Thyroid gland (tissue), 4 donors: ENCODE data around the gene PAFAH2. TPM values are rescaled to one million over a fixed set of nuclear protein-coding genes. Genes with fewer than 3 reads are reported as not detected.

Source experiments
- DNase-seq, 2 donors: peaks; one replicate each; pipeline ENCODE4 v3.0.0-alpha.2; 2019
- H3K27ac ChIP-seq, 3 donors: fragments of 200-600 bp; sonication (generic); 1 replicate in 2 of 3; 2 replicates in 1 of 3; pipeline ENCODE4 v1.5.1; 2016 to 2019; ENCODE audit warnings: mild to moderate bottlenecking in 1 of 3, moderate library complexity in 1 of 3
- H3K27me3 ChIP-seq: fragments of 200-600 bp; sonication (generic); one replicate; pipeline ENCODE4 v1.5.1; 2019
- H3K36me3 ChIP-seq, 2 donors: fragments of 200-600 bp; sonication (generic); one replicate each; pipeline ENCODE4 v1.5.1; 2016 to 2019
- H3K4me1 ChIP-seq, 2 donors: fragments of 200-600 bp; sonication (generic); one replicate each; pipeline ENCODE4 v1.5.1; 2017 to 2019
- H3K4me3 ChIP-seq, 3 donors: fragments of 200-600 bp; sonication (generic); replicated peaks in 1 of 3; 1 replicate in 2 of 3; 2 replicates in 1 of 3; pipeline ENCODE4 v1.5.1; 2016; ENCODE audit warnings: mild to moderate bottlenecking in 1 of 3
- H3K9me3 ChIP-seq: fragments of 200-600 bp; sonication (generic); one replicate; pipeline ENCODE4 v1.5.1; 2017
- POLR2A ChIP-seq, 2 donors: fragments of 450-650 bp; IDR thresholded peaks; one replicate each; pipeline ENCODE4 v1.6.1; 2017; ENCODE audit warnings: antibody characterized with exemption in 2 of 2, mild to moderate bottlenecking in 2 of 2, moderate library complexity in 1 of 2
- WGBS, 2 donors: methylation state at CpG; one replicate each; pipeline ENCODE4 v1.1.5; 2017; 5-methylcytosine and 5-hydroxymethylcytosine counted together
- intact Hi-C: fragments of 100-400 bp; cut with DNase I; formaldehyde crosslinking; loops from one replicate; pipeline ENCODE4 v1.15.1; 2023
- total RNA-seq, 4 donors: library from RNA; depleted of rRNA; stranded (reverse); fragments of >200 nt; gene quantifications; one replicate each; pipeline ENCODE4 v1.2.3, GENCODE V29; 2016
- TF ChIP-seq, protein P1 (sequence below), 6 experiments: fragments of 200-600 bp in 3 of 6; fragments of 450-650 bp in 3 of 6; sonication (generic) in 3 of 6; IDR thresholded peaks; one replicate each; pipeline ENCODE4 v1.5.1; 2016 to 2019; ENCODE audit warnings: antibody characterized with exemption in 6 of 6, mild to moderate bottlenecking in 2 of 6, inconsistent platforms in 1 of 6, moderate library complexity in 1 of 6

Gene PAFAH2
- total RNA-seq, 4 donors from 2014 or later, result 22.5 to 35.4 (median 30.7) TPM

- TF ChIP-seq POLR2A (IDR thresholded peaks at IDR 0.05), result no peak
- TF ChIP-seq, protein P1, sequence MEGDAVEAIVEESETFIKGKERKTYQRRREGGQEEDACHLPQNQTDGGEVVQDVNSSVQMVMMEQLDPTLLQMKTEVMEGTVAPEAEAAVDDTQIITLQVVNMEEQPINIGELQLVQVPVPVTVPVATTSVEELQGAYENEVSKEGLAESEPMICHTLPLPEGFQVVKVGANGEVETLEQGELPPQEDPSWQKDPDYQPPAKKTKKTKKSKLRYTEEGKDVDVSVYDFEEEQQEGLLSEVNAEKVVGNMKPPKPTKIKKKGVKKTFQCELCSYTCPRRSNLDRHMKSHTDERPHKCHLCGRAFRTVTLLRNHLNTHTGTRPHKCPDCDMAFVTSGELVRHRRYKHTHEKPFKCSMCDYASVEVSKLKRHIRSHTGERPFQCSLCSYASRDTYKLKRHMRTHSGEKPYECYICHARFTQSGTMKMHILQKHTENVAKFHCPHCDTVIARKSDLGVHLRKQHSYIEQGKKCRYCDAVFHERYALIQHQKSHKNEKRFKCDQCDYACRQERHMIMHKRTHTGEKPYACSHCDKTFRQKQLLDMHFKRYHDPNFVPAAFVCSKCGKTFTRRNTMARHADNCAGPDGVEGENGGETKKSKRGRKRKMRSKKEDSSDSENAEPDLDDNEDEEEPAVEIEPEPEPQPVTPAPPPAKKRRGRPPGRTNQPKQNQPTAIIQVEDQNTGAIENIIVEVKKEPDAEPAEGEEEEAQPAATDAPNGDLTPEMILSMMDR (IDR thresholded peaks at IDR 0.05), result no peak
- Histone ChIP-seq H3K4me1 (peaks cover 13 to 21% of the 10 kb centered on the region in 2 donors), H3K9me3 (no peaks in the 10 kb centered on the region), H3K27me3 (no peaks in the 10 kb centered on the region), H3K36me3 (no peaks in the 10 kb centered on the region), H3K4me3 (no peak overlapping the region), H3K27ac (no peak overlapping the region)
- DNase-seq, result no peak
- intact Hi-C loops, result no loop called here
- 83 to 84% methylated on average over 6 to 8 of the region's 8 CpGs for WGBS, 2 donors
Observed at GRCh38 chr1:26028490-26028980, 30.7 kb upstream of the PAFAH2 start.

- Histone ChIP-seq H3K4me3 (no peak overlapping the region), H3K36me3 (no peaks in the 10 kb centered on the region), H3K4me1 (peaks cover 13 to 21% of the 10 kb centered on the region in 2 donors), H3K27me3 (no peaks in the 10 kb centered on the region), H3K9me3 (no peaks in the 10 kb centered on the region), H3K27ac (no peak overlapping the region)
- 12 to 26% methylated on average over 2 to 3 of the region's 3 CpGs for WGBS, 2 donors
- no peak for TF ChIP-seq POLR2A (IDR thresholded peaks at IDR 0.05)
- TF ChIP-seq, protein P1 (IDR thresholded peaks at IDR 0.05), result no peak
- intact Hi-C loops, result no loop called here
- no peak for DNase-seq
Observed at GRCh38 chr1:26027716-26028489, 30.0 kb upstream of the PAFAH2 start.

GRCh38 chr1:26025517-26025916, 27.7 kb upstream of the PAFAH2 start:
- no peaks in the 10 kb centered on the region for H3K4me1 ChIP-seq
- no peaks in the 10 kb centered on the region for H3K27me3 ChIP-seq
- H3K4me3 ChIP-seq, result no peak overlapping the region
- H3K36me3 ChIP-seq, result no peaks in the 10 kb centered on the region
- 83 to 88% methylated on average over 5 of the region's 5 CpGs for WGBS, 2 donors
- intact Hi-C loops, result no loop called here
- no peak for DNase-seq
- TF ChIP-seq POLR2A (IDR thresholded peaks at IDR 0.05), result no peak
- TF ChIP-seq, protein P1 (IDR thresholded peaks at IDR 0.05), result no peak
- H3K27ac ChIP-seq, result no peak overlapping the region
- no peaks in the 10 kb centered on the region for H3K9me3 ChIP-seq

DNA sequence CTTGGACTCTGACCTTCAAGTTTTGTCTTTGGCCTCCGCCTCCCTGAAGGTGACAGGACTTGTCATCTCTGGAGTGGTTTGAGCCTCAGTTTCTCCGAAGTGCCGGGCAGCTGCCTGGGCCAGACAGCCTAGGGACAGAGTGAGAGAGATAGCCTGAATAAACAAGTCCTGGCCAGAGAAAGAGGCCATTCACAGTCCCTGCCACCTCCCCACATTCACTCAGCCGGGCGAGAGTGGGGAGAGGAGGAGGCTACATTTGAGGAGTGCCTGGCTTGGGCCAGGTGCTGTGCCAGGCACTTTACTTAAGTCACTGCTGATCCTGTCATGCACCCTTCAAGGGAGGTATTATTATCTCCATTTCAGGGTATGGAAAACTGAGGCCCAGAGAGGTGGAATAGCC, 27.2 kb upstream of the PAFAH2 start:
- Histone ChIP-seq H3K4me3 (no peak overlapping the region), H3K4me1 (no peaks in the 10 kb centered on the region), H3K36me3 (no peaks in the 10 kb centered on the region), H3K27ac (no peak overlapping the region), H3K9me3 (no peaks in the 10 kb centered on the region), H3K27me3 (no peaks in the 10 kb centered on the region)
- TF ChIP-seq, protein P1 (IDR thresholded peaks at IDR 0.05), result no peak
- no peak for TF ChIP-seq POLR2A (IDR thresholded peaks at IDR 0.05)
- intact Hi-C loops, result no loop called here
- no peak for DNase-seq
- WGBS, 2 donors, result 71 to 87% methylated on average over 5 of the region's 5 CpGs

DNA sequence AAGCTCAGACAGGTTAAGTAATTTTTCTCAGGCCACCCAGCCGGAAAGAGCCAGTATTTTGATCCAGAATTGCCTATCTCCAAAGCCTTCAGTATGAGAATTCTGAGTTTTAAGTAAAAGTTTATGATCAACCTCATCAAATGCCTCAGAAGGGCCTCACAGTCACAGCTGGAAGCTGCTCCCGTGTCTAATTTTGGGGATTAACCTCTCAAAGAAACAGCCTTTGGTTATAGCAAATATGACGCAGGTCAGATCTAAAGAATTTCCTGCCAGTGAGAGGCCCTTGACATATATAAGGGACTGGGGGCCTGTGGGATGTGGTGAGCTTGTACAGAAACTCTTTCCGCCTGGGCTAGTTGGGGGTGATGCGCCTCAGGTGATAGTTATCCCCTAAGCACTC, 26.0 kb upstream of the PAFAH2 start:
- 91 to 94% methylated on average over 5 of the region's 5 CpGs for WGBS, 2 donors
- TF ChIP-seq, protein P1 (IDR thresholded peaks at IDR 0.05), result no peak
- TF ChIP-seq POLR2A (IDR thresholded peaks at IDR 0.05), result no peak
- no peaks in the 10 kb centered on the region for H3K36me3 ChIP-seq
- no peaks in the 10 kb centered on the region for H3K27me3 ChIP-seq
- no peak overlapping the region for H3K27ac ChIP-seq
- no peak overlapping the region for H3K4me3 ChIP-seq
- no peaks in the 10 kb centered on the region for H3K4me1 ChIP-seq
- DNase-seq, result no peak
- no peaks in the 10 kb centered on the region for H3K9me3 ChIP-seq
- intact Hi-C loops, result no loop called here
